Stimulated activated CD8-positive, alpha-beta memory T cell treated with anti-CD3 and anti-CD28 coated beads, Interleukin-4, amount 100 ng/mL, for 1 hour (primary cell): ENCODE measurements around the gene LAMB2.

Experiments
- DNase-seq, 2 donors: peaks; one replicate each; pipeline ENCODE4 v3.0.0-alpha.2; 2020; ENCODE audit warnings: low read depth in 2 of 2, low spot score in 1 of 2

LAMB2 gene

DNA sequence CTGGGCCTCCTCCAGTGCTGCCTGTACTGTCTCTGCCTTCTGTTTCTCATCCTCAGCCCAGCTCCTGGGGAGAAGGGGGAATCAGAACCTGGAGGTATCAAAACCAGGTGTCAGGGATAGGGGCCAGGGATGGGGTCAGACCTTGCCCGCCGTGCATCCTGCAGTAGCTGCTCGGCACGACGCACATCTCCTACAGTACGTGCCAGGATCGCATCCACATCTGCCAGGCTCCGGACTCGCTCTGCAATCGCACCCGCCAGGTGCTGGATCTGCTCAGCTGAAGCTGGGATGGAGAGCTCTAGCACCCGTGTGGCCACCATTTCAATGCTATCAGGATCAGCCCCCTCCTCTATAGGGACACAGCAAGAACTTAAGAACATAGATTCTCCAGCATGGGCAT lies 10.8 kb downstream of the LAMB2 start:
- DNase-seq: no peak

- no peak for DNase-seq
Measured at GRCh38 chr3:49121132-49121736, 11.6 kb downstream of the LAMB2 start.

DNA sequence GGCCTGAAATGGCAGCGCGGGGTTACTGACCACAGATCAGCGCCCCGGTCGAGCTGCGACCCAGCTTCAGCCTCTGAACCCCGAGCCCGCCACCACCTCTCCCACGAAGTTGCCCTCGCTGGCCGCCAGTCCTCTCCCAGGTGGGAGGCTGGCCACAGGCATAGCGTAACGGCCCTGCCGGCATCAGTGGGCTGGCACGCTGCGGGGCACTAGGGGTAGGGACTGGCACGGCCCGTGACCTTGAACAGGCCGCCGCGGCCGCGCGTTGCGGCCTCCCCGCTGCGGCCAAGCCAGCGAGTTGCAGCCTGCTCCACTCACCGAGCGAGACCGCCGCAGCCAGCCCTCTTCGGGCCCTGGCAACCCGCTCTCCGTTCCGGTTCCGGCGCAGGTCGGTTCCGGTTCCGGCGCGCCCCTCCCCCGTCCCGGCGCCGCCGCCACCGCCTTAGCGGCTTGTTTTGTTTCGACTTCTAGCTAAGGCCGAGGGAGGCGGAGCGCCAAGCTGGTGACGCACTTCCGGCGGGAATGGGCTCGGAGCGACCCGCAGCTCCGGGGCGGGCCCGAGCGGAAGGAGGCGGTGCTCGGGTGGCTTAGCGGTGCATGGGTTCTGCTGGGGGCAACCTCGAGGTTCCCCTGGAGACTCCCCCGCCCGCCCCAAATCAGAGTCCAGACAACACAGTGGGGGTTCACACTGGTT lies 12.3 kb downstream of the LAMB2 start, which contains the start of gene USP19:
TSS of gene USP19 (minus strand) at position 386 of the 694 bp plus-strand sequence. CDS start 1,678 bp downstream, outside the sequence.
- peak; percentile 83 for DNase-seq

DNA sequence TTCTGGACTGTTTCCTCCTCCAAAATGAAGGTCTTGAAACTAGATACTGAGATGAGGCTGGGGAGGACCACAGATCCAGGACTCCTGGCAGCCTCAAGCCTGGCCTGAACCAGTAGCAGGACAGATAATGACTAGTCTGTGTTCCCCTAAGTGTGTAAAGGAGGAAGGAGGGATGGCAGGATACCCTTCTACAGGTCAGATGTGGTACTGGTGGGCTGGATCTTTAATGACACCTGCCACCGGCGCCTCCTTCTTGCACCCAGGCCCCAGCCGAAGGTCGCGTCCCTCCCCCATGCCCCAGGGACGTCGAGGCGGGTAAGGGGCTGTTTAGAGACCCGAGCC lies 12.8 kb downstream of the LAMB2 start:
- DNase-seq: no peak

DNA sequence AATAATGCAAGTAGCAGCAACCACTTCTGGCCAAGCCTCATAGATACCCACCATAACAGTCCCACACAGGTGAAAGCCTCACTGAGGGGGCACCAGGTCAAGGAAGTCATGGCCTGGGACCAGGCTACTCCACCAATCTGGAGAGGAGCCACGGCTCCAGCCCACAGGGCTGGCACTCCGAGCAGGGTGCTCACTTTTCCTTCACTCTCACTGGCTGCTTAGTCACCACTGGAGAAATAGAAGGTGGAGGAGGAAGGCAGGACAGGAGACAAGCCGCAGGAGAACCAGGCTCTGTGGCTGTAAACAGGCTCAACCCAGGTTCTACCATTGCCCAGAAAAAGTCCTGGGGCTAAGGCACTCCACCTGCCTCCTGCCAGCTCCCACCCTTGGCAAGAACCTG lies 13.4 kb downstream of the LAMB2 start:
- no peak for DNase-seq

GRCh38 chr3:49119036-49119435 lies 13.8 kb downstream of the LAMB2 start:
- DNase-seq: no peak

DNA sequence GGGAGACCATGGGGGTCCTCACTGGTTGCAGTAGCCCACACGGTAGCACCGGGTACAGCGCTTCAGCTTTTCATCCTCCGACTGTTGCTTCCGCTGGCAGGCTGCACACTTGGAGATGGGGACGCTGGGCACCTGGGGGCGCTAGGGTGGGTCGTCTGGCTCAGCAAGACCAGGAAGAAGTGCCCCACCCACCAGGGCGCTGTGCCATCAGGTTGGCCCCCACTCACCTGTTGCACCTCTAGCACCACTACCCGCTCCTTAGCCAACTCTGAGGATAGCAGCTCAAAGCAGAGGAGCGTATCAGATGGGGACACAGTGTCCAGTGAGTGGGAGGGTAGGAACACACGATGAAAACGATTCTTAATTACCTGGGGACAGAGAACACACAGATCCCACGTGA lies 20.6 kb downstream of the LAMB2 start:
- no peak for DNase-seq

DNA sequence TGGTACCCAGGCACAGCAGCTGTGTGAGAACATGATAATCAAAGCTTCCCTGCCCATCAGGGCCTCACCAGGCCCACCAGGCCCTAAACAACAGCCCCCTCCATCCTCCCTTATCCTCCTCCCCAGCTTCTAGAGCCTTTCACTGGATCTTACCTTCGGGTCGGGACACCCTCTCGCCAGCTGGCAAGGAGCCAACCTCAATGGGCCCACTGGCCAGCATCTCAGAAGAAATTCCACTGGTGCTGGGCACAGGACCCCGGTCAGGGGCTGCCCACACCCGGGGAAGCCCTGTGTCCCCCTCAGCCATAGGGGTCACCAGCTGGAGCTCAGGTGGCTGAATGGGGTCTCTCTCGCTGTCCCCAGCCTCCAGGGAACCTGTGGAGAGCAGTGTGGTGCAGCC lies 21.5 kb downstream of the LAMB2 start:
- DNase-seq: no peak

DNA sequence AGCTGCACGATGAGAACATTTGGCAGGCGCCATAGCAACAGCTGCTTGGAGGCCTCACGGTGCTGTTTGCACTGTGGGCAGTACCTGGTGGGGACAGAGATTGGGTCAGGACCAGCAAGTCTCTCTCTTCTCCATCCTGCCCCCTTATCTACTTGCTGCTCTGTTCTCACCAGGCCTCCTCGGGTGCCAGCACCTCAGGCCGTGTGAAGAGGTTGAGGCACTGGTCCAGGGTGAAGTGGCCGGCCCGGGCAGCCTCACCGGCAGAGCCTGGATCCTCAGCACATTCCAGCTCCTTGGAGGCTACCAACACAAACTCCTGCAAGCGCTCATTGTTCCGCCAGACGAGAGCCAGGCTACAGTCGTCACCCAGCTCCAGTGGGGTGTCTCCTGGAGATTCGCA lies 22.1 kb downstream of the LAMB2 start:
- no peak for DNase-seq

DNA sequence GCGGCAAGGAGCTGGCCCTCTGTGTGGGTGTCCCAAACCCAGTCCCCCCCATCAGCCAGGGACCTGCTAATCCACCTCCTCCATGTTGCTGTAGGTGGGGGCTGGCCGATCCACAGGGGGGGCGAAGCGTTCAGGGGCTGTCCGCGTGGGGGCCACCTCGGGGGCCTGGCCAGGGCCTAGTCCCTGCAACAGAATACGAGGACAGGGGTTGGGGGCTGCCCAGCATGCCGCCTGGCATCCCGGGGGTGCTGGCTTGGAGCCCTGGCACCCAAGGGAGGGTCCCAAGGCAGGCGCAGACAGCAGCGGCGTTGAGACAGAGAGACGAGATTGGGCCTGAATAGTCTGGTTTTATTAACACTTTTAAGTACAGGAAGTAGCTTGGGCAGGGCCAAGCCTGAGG lies 24.5 kb downstream of the LAMB2 start:
- DNase-seq: no peak

- peak; percentile 72 to 79 for DNase-seq
Measured at GRCh38 chr3:49104427-49105291, 28.2 kb downstream of the LAMB2 start, which contains the start of gene QARS1. Gene QARS1 (minus strand): TSS chr3:49104757. CDS start chr3:49104733, 24 bp downstream.

GRCh38 chr3:49104052-49104426 lies 28.8 kb downstream of the LAMB2 start:
- no peak for DNase-seq

GRCh38 chr3:49100046-49100615 lies 32.7 kb downstream of the LAMB2 start:
- DNase-seq: no peak

GRCh38 chr3:49098910-49099630 lies 33.8 kb downstream of the LAMB2 start:
- no peak for DNase-seq

DNA sequence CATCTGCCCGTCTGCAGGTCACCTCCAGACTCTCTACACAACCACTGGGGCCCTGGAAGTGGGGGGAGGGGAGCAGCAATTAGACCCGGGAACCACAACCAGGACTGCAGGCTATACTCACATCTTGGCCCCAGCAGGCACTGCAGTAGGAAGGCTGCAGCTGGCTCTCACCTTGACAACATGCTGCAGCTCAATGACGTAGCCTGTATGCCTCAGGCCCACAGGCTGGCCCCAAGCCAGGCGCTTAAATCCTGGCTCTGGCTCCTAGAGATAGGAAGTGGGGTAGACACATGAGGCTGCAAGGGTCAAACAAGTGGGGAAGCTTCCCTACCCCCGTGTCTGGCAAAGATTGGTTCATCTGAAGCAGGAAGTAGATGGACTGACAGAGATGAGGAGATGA lies 34.4 kb downstream of the LAMB2 start:
- no peak for DNase-seq

- DNase-seq: peak; percentile 88 to 89
Measured at GRCh38 chr3:49093853-49094767, 38.7 kb downstream of the LAMB2 start, which contains the start of gene QRICH1. Gene QRICH1 (minus strand): TSS chr3:49094071. CDS start chr3:49077017, 17,054 bp downstream.

GRCh38 chr3:49092938-49093852 lies 39.7 kb downstream of the LAMB2 start:
- DNase-seq: peak; percentile 53 to 56

- no peak for DNase-seq
Measured at GRCh38 chr3:49081429-49081828, 51.4 kb downstream of the LAMB2 start.

GRCh38 chr3:49079270-49079669 lies 53.6 kb downstream of the LAMB2 start:
- DNase-seq: no peak
